ENCODE data around the gene ZNF367. TPM values are rescaled to one million over a fixed set of nuclear protein-coding genes. Genes with fewer than 3 reads are reported as not detected.

Gene ZNF367
- polyA plus RNA-seq, 1 of the 3 experiments (the other 2 are of a cell fraction): 1.5 TPM

DNA sequence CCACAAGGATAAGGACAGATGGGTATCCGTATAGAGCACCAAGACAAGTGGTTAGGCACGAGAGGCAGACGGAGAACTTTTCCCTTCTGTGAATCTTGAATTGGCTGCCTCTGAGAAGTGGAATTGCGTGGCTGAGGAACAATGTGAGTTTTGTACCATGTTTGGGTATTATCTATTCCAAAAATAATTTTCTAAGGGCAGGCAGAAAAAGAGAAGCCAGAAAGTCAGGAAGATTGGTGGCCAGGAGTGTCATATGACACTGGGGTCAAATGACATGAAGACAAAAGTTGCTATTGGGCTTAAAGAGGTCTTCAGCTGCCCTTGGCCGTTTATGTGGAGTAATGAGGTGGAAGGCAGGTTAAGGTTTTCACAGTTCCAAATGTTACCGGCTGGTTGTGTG lies 46.3 kb upstream of the ZNF367 start:
- Histone ChIP-seq H3K27ac (ENCODE audit: low read depth in 2 of 2, low read length in 1 of 2) (no peak overlapping the region), H3K4me1 (ENCODE audit: control insufficient read depth in 1 of 2, insufficient read depth in 2 of 2, low read depth in 1 of 2, low read length in 1 of 2) (peaks cover 0 to 11% of the 10 kb centered on the region in 2 experiments; a peak in 2 of 4 replicates), H4K20me1 (ENCODE audit: insufficient read depth) (no peaks in the 10 kb centered on the region), H3K79me2 (ENCODE audit: insufficient read depth) (peaks cover 25% of the 10 kb centered on the region; the same call in 1 of the 2 replicates), H3K9me2 (no peaks in the 10 kb centered on the region), H2AFZ (ENCODE audit: low read depth) (no peak overlapping the region), H3K9me3 (no peaks in the 10 kb centered on the region), H3F3A (replicated peaks; ENCODE audit: insufficient read depth) (peaks cover 8% of the 10 kb centered on the region), H3K27me3 (ENCODE audit: insufficient read depth) (no peaks in the 10 kb centered on the region), H3K36me3 (replicated peaks in 1 of 2; ENCODE audit: control insufficient read depth in 1 of 2, insufficient read depth in 2 of 2, low read length in 1 of 2) (peaks cover 6 to 28% of the 10 kb centered on the region in 2 experiments), H3K9ac (no peak overlapping the region), H3K4me2 (no peak overlapping the region), H3K4me3 (ENCODE audit: low read depth in 2 of 2, low read length in 1 of 2) (no peak overlapping the region)
- no peak for DNase-seq
- POLR2A ChIA-PET: no interaction called here
- 82% methylated on average over 6 of the region's 6 CpGs for WGBS (ENCODE audit: low lambda C conversion rate)
- CTCF ChIA-PET: interaction anchor here (1.9 kb wide), 1 partner anchor 11 kb away, joined by 6 read pairs; no protein-coding TSS in a partner anchor
- TF ChIP-seq NFIC (IDR thresholded peaks at IDR 0.05; ENCODE audit: borderline replicate concordance): no peak
- no peak for TF ChIP-seq JUND (IDR thresholded peaks at IDR 0.05)
- TF ChIP-seq EP300 (IDR thresholded peaks at IDR 0.05; ENCODE audit: borderline replicate concordance in 1 of 2, low read depth in 1 of 2, low read length in 1 of 2): no peak
- TF ChIP-seq MXI1 (IDR thresholded peaks at IDR 0.05; ENCODE audit: low read depth, low read length): no peak
- no peak for TF ChIP-seq TAF1 (IDR thresholded peaks at IDR 0.05; ENCODE audit: borderline replicate concordance, low read depth, low read length)
- TF ChIP-seq RCOR1 (IDR thresholded peaks at IDR 0.05; ENCODE audit: low read length): no peak
- TF ChIP-seq MEF2A (IDR thresholded peaks at IDR 0.05; ENCODE audit: borderline replicate concordance, low read depth): no peak
- no peak for TF ChIP-seq RAD21 (IDR thresholded peaks at IDR 0.05; ENCODE audit: low read length)

DNA sequence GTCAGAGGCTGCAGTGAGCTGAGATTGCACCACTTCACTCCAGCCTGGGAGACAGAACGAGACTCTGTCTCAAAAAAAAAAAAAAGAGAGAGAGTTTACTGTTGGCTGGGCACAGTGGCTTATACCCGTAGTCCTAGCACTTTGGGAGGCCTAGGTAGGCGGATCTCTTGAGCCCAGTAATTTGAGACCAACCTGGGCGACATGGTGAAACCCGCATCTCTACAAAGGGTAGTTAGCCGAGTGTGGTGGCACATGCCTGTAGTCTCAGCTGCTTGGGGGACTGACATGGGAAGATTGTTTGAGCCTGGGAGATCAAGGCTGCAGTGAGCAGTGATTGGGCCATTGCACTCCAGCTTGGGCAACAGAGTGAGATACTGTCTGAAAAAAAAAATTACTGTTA lies 44.4 kb upstream of the ZNF367 start:
- no peaks in the 10 kb centered on the region for H4K20me1 ChIP-seq (ENCODE audit: insufficient read depth)
- no peak for DNase-seq
- H3F3A ChIP-seq (replicated peaks; ENCODE audit: insufficient read depth): peaks cover 9% of the 10 kb centered on the region
- POLR2A ChIA-PET: no interaction called here
- no peak overlapping the region for H3K9ac ChIP-seq
- no peaks in the 10 kb centered on the region for H3K27me3 ChIP-seq (ENCODE audit: insufficient read depth)
- no peaks in the 10 kb centered on the region for H3K9me3 ChIP-seq
- peaks cover 0 to 13% of the 10 kb centered on the region in 2 experiments; a peak in 2 of 4 replicates for H3K4me1 ChIP-seq (ENCODE audit: control insufficient read depth in 1 of 2, insufficient read depth in 2 of 2, low read depth in 1 of 2, low read length in 1 of 2)
- TF ChIP-seq, protein P1, sequence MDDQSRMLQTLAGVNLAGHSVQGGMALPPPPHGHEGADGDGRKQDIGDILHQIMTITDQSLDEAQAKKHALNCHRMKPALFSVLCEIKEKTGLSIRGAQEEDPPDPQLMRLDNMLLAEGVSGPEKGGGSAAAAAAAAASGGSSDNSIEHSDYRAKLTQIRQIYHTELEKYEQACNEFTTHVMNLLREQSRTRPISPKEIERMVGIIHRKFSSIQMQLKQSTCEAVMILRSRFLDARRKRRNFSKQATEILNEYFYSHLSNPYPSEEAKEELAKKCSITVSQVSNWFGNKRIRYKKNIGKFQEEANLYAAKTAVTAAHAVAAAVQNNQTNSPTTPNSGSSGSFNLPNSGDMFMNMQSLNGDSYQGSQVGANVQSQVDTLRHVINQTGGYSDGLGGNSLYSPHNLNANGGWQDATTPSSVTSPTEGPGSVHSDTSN (IDR thresholded peaks at IDR 0.05): no peak
- TF ChIP-seq SIN3A (IDR thresholded peaks at IDR 0.05; ENCODE audit: borderline replicate concordance, low read depth, low read length) (no peak), ELF1 (IDR thresholded peaks at IDR 0.05) (no peak), FOSL2 (IDR thresholded peaks at IDR 0.05; ENCODE audit: borderline replicate concordance, low read depth) (no peak), MXI1 (IDR thresholded peaks at IDR 0.05; ENCODE audit: low read depth, low read length) (no peak), RXRA (IDR thresholded peaks at IDR 0.05; ENCODE audit: borderline replicate concordance, low read depth) (no peak), FOXM1 (IDR thresholded peaks at IDR 0.05; ENCODE audit: low read depth) (no peak), POLR2AphosphoS5 (IDR thresholded peaks at IDR 0.05; ENCODE audit: low read depth, low read length) (no peak), NRF1 (IDR thresholded peaks at IDR 0.05; ENCODE audit: low read depth, low read length) (no peak)
- TF ChIP-seq, protein P2, sequence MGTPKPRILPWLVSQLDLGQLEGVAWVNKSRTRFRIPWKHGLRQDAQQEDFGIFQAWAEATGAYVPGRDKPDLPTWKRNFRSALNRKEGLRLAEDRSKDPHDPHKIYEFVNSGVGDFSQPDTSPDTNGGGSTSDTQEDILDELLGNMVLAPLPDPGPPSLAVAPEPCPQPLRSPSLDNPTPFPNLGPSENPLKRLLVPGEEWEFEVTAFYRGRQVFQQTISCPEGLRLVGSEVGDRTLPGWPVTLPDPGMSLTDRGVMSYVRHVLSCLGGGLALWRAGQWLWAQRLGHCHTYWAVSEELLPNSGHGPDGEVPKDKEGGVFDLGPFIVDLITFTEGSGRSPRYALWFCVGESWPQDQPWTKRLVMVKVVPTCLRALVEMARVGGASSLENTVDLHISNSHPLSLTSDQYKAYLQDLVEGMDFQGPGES (IDR thresholded peaks at IDR 0.05; ENCODE audit: low read depth, low read length): no peak
- TF ChIP-seq, protein P3, sequence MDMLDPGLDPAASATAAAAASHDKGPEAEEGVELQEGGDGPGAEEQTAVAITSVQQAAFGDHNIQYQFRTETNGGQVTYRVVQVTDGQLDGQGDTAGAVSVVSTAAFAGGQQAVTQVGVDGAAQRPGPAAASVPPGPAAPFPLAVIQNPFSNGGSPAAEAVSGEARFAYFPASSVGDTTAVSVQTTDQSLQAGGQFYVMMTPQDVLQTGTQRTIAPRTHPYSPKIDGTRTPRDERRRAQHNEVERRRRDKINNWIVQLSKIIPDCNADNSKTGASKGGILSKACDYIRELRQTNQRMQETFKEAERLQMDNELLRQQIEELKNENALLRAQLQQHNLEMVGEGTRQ (IDR thresholded peaks at IDR 0.05; ENCODE audit: borderline replicate concordance, low read depth, low read length): no peak
- TF ChIP-seq, protein P4, sequence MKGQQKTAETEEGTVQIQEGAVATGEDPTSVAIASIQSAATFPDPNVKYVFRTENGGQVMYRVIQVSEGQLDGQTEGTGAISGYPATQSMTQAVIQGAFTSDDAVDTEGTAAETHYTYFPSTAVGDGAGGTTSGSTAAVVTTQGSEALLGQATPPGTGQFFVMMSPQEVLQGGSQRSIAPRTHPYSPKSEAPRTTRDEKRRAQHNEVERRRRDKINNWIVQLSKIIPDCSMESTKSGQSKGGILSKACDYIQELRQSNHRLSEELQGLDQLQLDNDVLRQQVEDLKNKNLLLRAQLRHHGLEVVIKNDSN (IDR thresholded peaks at IDR 0.05; ENCODE audit: borderline replicate concordance, low read depth): no peak
- peaks cover 5 to 28% of the 10 kb centered on the region in 2 experiments for H3K36me3 ChIP-seq (replicated peaks in 1 of 2; ENCODE audit: control insufficient read depth in 1 of 2, insufficient read depth in 2 of 2, low read length in 1 of 2)
- H3K79me2 ChIP-seq (ENCODE audit: insufficient read depth): peaks cover 42% of the 10 kb centered on the region
- H3K27ac ChIP-seq (ENCODE audit: low read depth in 2 of 2, low read length in 1 of 2): no peak overlapping the region
- no peak overlapping the region for H2AFZ ChIP-seq (ENCODE audit: low read depth)
- H3K4me3 ChIP-seq (ENCODE audit: low read depth in 2 of 2, low read length in 1 of 2): no peak overlapping the region
- 94% methylated on average over 6 of the region's 6 CpGs for WGBS (ENCODE audit: low lambda C conversion rate)
- H3K4me2 ChIP-seq: no peak overlapping the region
- no peaks in the 10 kb centered on the region for H3K9me2 ChIP-seq
- CTCF ChIA-PET: interaction anchor here (2.4 kb wide), 1 partner anchor 10 kb away, joined by 7 read pairs; no protein-coding TSS in a partner anchor
